Measurements from ENCODE around the gene KRT73.

KRT73 gene

DNA sequence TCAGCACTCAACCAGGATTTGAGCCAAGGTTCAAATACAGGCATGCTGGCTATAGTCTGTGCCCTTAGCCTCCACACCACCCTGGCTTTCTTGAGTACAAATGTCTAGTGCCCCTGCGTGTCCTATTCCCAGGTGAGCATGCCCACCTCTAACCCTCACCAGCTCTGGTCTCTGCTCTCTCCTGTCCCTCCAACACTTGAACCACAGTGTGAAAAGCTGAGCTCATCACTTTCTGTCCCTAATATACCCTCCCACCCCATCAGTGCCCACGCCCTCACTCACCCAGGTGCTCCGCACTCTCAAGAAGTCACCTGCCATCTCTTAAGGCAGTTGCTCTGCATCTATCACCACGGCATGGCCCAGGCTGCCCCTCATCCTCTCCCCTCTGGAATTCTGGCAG is 58.4 kb downstream of the KRT73 start:
- ATAC-seq (no peak), DNase-seq (ENCODE audit: low spot score in 2 of 2) (no peak)
- no peaks in the 10 kb centered on the region for H3K9me3 Mint-ChIP-seq
- no peak overlapping the region for H3K4me3 Mint-ChIP-seq
- H3K4me1 Mint-ChIP-seq = peaks cover 46% of the 10 kb centered on the region
- no peaks in the 10 kb centered on the region for H3K36me3 Mint-ChIP-seq
- H3K27ac Mint-ChIP-seq = peak overlapping the region; percentile 53

DNA sequence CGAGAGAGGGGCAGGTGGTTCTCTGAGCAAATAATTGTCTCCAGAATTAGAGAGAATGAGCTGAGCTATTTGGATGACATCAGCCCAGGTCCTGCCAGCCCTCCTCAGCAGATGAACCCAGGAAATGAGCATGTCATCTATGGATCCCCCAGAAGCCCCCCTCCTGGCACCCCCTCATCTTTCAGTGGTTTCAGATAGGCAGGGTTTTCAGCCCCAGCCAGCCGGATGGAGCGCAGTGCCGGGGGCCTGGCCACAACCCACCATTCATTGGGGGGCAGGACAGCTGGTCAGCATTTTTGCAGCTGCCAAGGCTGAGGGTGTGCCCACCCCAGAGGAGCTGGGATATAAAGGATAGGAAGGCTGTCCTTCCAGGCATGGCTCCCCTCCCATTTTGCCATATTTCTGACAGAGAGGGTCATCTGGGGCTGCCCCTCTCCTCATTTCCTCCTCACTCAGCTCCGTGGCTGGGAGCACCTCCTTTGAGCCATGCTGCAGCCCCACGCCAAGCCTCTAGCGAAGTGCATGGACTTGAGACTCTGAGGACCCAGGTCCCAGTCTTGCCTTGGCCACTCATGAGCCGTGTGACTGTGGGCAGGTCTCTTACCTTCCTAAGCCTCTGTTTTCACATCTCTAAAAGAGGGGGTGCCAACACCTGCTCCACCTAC is 59.4 kb downstream of the KRT73 start:
- H3K4me3 Mint-ChIP-seq = no peak overlapping the region
- no peak overlapping the region for H3K27ac Mint-ChIP-seq
- H3K9me3 Mint-ChIP-seq = no peaks in the 10 kb centered on the region
- no peak for ATAC-seq
- H3K4me1 Mint-ChIP-seq = peaks cover 46% of the 10 kb centered on the region
- H3K36me3 Mint-ChIP-seq = no peaks in the 10 kb centered on the region
- DNase-seq (ENCODE audit: low spot score in 2 of 2) = no peak

Measured in stimulated activated effector memory CD8-positive, alpha-beta T cell treated with anti-CD3 and anti-CD28 coated beads, Interleukin-12 subunit alpha, Interleukin-12 subunit beta, amount 100 ng/mL, for 72 hours (primary cell).